ENCODE data around the gene KCNRG. TPM values are rescaled to one million over a fixed set of nuclear protein-coding genes. Genes with fewer than 3 reads are reported as not detected.

Gene KCNRG
- total and polyA plus RNA-seq, 8 donors: 0.37 to 5.0 (median 1.2) TPM; not detected in 3

DNA sequence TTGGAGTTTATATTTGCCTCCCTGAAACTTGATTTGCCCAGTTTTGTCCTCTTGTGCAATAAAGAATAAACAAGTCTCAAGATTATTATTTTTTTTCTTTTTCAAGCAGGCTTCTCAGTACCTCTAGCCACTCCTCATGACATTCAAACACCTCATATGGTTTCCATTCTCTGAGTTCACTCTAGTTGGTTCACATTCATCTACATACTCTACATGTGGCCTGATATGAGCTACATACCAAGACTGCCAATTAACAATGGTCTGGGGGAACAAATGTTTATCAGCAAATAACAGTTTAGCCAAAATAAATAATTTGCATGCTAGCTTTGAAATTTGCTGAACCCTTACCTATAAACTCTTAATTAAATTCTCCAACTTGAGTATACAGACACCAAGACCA is 22.5 kb downstream of the KCNRG start:
- no peak for DNase-seq
- TF ChIP-seq EP300 (IDR thresholded peaks at IDR 0.05) (no peak), POLR2AphosphoS5 (IDR thresholded peaks at IDR 0.05) (no peak), POLR2A (IDR thresholded peaks at IDR 0.05) (no peak)
- TF ChIP-seq, protein P1, sequence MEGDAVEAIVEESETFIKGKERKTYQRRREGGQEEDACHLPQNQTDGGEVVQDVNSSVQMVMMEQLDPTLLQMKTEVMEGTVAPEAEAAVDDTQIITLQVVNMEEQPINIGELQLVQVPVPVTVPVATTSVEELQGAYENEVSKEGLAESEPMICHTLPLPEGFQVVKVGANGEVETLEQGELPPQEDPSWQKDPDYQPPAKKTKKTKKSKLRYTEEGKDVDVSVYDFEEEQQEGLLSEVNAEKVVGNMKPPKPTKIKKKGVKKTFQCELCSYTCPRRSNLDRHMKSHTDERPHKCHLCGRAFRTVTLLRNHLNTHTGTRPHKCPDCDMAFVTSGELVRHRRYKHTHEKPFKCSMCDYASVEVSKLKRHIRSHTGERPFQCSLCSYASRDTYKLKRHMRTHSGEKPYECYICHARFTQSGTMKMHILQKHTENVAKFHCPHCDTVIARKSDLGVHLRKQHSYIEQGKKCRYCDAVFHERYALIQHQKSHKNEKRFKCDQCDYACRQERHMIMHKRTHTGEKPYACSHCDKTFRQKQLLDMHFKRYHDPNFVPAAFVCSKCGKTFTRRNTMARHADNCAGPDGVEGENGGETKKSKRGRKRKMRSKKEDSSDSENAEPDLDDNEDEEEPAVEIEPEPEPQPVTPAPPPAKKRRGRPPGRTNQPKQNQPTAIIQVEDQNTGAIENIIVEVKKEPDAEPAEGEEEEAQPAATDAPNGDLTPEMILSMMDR (IDR thresholded peaks at IDR 0.05): no peak

DNA sequence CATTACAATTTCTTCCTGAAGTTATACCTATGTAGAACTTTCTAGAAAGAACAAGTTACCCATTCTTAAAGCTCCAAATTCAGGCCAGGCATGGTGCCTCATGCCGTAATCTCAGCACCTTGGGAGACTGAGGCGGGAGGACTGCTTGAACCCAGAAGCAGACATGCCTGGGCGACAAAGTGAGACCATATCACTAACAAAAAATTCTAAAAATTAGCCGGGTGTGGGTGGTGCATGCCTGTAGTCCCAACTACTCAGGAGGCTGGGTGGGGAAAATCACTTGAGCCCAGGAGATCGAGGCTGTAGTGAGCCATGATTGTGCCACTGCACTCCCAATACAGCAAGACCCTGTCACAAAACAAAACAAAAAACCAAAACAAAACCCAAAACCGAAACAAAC is 23.0 kb downstream of the KCNRG start:
- H3K4me3 ChIP-seq: no peak overlapping the region
- H3K9me3 ChIP-seq: no peaks in the 10 kb centered on the region
- H3K27me3 ChIP-seq: no peaks in the 10 kb centered on the region
- no peak for DNase-seq
- TF ChIP-seq POLR2A (IDR thresholded peaks at IDR 0.05) (no peak), POLR2AphosphoS5 (IDR thresholded peaks at IDR 0.05) (no peak), EP300 (IDR thresholded peaks at IDR 0.05) (no peak)
- TF ChIP-seq, protein P1 (IDR thresholded peaks at IDR 0.05): no peak
- H3K27ac ChIP-seq: no peak overlapping the region
- 95 to 100% (median 97%) methylated on average over 6 of the region's 6 CpGs for WGBS, 5 donors
- intact Hi-C loops (cut with DNase I; ENCODE audit: low total_unique reads): no loop called here
- no peaks in the 10 kb centered on the region for H3K4me1 ChIP-seq
- H3K36me3 ChIP-seq: peaks cover 0 to 10% (median 2%) of the 10 kb centered on the region in 4 donors

More for the DNA sequence above, 22.5 kb downstream of the KCNRG start:
- H3K27ac ChIP-seq: no peak overlapping the region
- H3K36me3 ChIP-seq: peaks cover 0 to 6% (median 2%) of the 10 kb centered on the region in 4 donors
- no peak overlapping the region for H3K4me3 ChIP-seq
- intact Hi-C loops (cut with DNase I; ENCODE audit: low total_unique reads): no loop called here
- H3K9me3 ChIP-seq: no peaks in the 10 kb centered on the region
- H3K27me3 ChIP-seq: no peaks in the 10 kb centered on the region
- H3K4me1 ChIP-seq: no peaks in the 10 kb centered on the region

DNA sequence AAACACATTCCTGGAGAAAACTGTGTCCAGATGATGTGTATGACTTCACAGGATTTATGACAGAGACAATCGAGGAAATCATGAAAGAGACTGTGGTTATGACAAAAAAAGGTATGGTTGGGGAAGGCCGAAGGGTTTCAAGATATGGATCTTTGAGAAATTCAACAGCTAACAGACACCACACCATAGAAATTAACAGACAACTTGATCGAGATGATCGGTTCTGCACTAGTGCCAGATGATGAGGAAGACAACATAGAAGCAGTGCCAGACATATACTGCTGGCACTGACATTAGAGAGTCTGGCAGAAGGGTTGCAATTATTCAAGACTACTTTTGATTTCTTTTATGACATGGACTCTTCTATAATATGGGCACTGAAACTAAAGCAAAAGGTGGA is 37.2 kb downstream of the KCNRG start:
- H3K36me3 ChIP-seq: peaks cover 0 to 5% (median 2%) of the 10 kb centered on the region in 4 donors
- no peak for DNase-seq
- TF ChIP-seq, protein P1 (IDR thresholded peaks at IDR 0.05): no peak
- TF ChIP-seq POLR2A (IDR thresholded peaks at IDR 0.05): no peak
- TF ChIP-seq EP300 (IDR thresholded peaks at IDR 0.05): no peak
- no peak for TF ChIP-seq POLR2AphosphoS5 (IDR thresholded peaks at IDR 0.05)
- intact Hi-C loops (cut with DNase I; ENCODE audit: low total_unique reads): no loop called here
- H3K27ac ChIP-seq: no peak overlapping the region
- H3K4me1 ChIP-seq: no peaks in the 10 kb centered on the region
- H3K4me3 ChIP-seq: no peak overlapping the region
- H3K27me3 ChIP-seq: no peaks in the 10 kb centered on the region
- 83 to 94% (median 92%) methylated on average over 4 of the region's 4 CpGs for WGBS, 5 donors
- H3K9me3 ChIP-seq: no peaks in the 10 kb centered on the region

DNA sequence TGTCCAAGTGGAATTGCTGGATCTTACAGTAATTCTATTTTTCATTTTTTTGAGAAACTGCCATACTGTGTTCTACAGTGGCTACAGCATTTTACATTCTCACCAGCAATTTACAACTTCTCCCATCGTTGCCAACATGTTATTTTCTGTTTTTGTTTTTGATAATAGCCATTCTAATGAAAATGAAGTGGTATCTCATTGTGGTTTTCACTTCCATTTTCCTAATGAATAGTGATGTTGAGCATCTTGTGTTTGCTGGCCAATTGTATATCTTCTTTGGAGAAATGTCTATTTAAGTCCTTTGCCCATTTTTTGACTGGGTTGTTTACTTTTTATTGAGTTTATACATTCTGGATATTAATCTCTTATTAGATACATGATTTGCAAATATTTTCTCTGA is 38.6 kb downstream of the KCNRG start:
- Histone ChIP-seq H3K4me3 (no peak overlapping the region), H3K36me3 (peaks cover 0 to 4% (median 0%) of the 10 kb centered on the region in 4 donors), H3K9me3 (no peaks in the 10 kb centered on the region), H3K27me3 (no peaks in the 10 kb centered on the region), H3K4me1 (no peaks in the 10 kb centered on the region), H3K27ac (no peak overlapping the region)
- DNase-seq: no peak
- intact Hi-C loops (cut with DNase I; ENCODE audit: low total_unique reads): no loop called here
- TF ChIP-seq, protein P1 (IDR thresholded peaks at IDR 0.05): no peak
- TF ChIP-seq POLR2AphosphoS5 (IDR thresholded peaks at IDR 0.05): no peak
- no peak for TF ChIP-seq EP300 (IDR thresholded peaks at IDR 0.05)
- no peak for TF ChIP-seq POLR2A (IDR thresholded peaks at IDR 0.05)
- 79 to 94% (median 84%) methylated on average over 1 of the region's 1 CpG for WGBS, 5 donors

All from stomach (tissue), 9 donors.